Esophagus (tissue), 2 donors: ENCODE data around the gene THSD8. TPM values are rescaled to one million over a fixed set of nuclear protein-coding genes. Genes with fewer than 3 reads are reported as not detected.

ENCODE experiments used
- H3K27ac ChIP-seq, 2 donors: one replicate each; pipeline ENCODE4 v1.5.1; 2013; ENCODE audit warnings: low read depth in 2 of 2, mild to moderate bottlenecking in 2 of 2, inconsistent platforms in 1 of 2, low read length in 1 of 2, moderate library complexity in 1 of 2
- H3K27me3 ChIP-seq, 2 donors: one replicate each; pipeline ENCODE4 v1.6.1; 2013; ENCODE audit warnings: low read length in 2 of 2, control low read depth in 1 of 2, mild to moderate bottlenecking in 1 of 2; ENCODE audit not compliant: insufficient read depth in 2 of 2, control insufficient read depth in 1 of 2
- H3K36me3 ChIP-seq, 2 donors: one replicate each; pipeline ENCODE4 v1.6.1; 2013; ENCODE audit warnings: low read length in 1 of 2; ENCODE audit not compliant: control insufficient read depth in 2 of 2, insufficient read depth in 2 of 2
- H3K4me1 ChIP-seq, 2 donors: one replicate each; pipeline ENCODE4 v1.6.1; 2013; ENCODE audit warnings: low read length in 1 of 2; ENCODE audit not compliant: control insufficient read depth in 2 of 2, insufficient read depth in 2 of 2
- H3K4me3 ChIP-seq, 2 donors: one replicate each; pipeline ENCODE4 v1.5.1; 2013; ENCODE audit warnings: low read length in 2 of 2, mild to moderate bottlenecking in 2 of 2, low read depth in 1 of 2, moderate library complexity in 1 of 2
- H3K9me3 ChIP-seq, 2 donors: one replicate each; pipeline ENCODE4 v1.6.1; 2013; ENCODE audit warnings: mild to moderate bottlenecking in 2 of 2, low read depth in 1 of 2, low read length in 1 of 2, moderate library complexity in 1 of 2; ENCODE audit not compliant: control insufficient read depth in 2 of 2, insufficient read depth in 1 of 2
- WGBS, 2 donors: extraction: QIAGEN DNeasy Blood & Tissue Kit; methylation state at CpG; one replicate each; pipeline ENCODE4 v1.1.7; 2013; 5-methylcytosine and 5-hydroxymethylcytosine counted together
- polyA plus RNA-seq, 2 donors: library from polyadenylated mRNA; stranded (reverse); fragments of 200-250 nt; gene quantifications; one replicate each; pipeline ENCODE4 v1.2.3, GENCODE V29; 2013
- donor health status: healthy with polysubstance abuse.
- donor health status: Bipolar disorder and iron deficiency.

Gene THSD8
- polyA plus RNA-seq = 1 to 10 TPM; 2.8 to 8.4 TPM

GRCh38 chr19:12801466-12802266 is at the start of gene THSD8, which contains the start of gene PRDX2:
Gene THSD8, plus strand, starts transcription at chr19:12802069. Its CDS starts 3 bp downstream, at chr19:12802072.
Gene PRDX2, minus strand, starts transcription at chr19:12801800. Its CDS starts 539 bp downstream, at chr19:12801261.
- Histone ChIP-seq H3K27me3 (no peaks in the 10 kb centered on the region), H3K4me1 (peaks cover 3% of the 10 kb centered on the region in 2 donors), H3K4me3 (peak within 1 kb of the TSS; percentile 84 to 91), H3K9me3 (no peaks in the 10 kb centered on the region), H3K27ac (peak within 1 kb of the TSS; percentile 64 to 80), H3K36me3 (peaks cover 0 to 10% of the 10 kb centered on the region in 2 donors)
- WGBS, 2 donors = 0 to 1% methylated on average over 51 to 78 of the region's 78 CpGs

- Histone ChIP-seq H3K4me1 (peaks cover 0 to 12% of the 10 kb centered on the region in 2 donors), H3K27me3 (no peaks in the 10 kb centered on the region)
- WGBS, 2 donors = 70 to 75% methylated on average over 49 to 50 of the region's 50 CpGs
Measured at GRCh38 chr19:12754465-12755196, 47.2 kb upstream of the THSD8 start.

GRCh38 chr19:12756150-12756883 is 45.6 kb upstream of the THSD8 start:
- H3K9me3 ChIP-seq = no peaks in the 10 kb centered on the region
- peaks cover 0 to 2% of the 10 kb centered on the region in 2 donors for H3K4me1 ChIP-seq
- no peaks in the 10 kb centered on the region for H3K27me3 ChIP-seq
- 86 to 88% methylated on average over 19 of the region's 19 CpGs for WGBS, 2 donors
- H3K36me3 ChIP-seq = no peaks in the 10 kb centered on the region
- H3K4me3 ChIP-seq = no peak overlapping the region
- no peak overlapping the region for H3K27ac ChIP-seq

More at GRCh38 chr19:12754465-12755196, 47.2 kb upstream of the THSD8 start:
- Histone ChIP-seq H3K9me3 (no peaks in the 10 kb centered on the region), H3K36me3 (no peaks in the 10 kb centered on the region), H3K27ac (no peak overlapping the region), H3K4me3 (no peak overlapping the region)

GRCh38 chr19:12757544-12758274 is 44.2 kb upstream of the THSD8 start:
- 6% methylated on average over 49 to 60 of the region's 60 CpGs for WGBS, 2 donors
- H3K9me3 ChIP-seq = no peaks in the 10 kb centered on the region
- peaks cover 0 to 6% of the 10 kb centered on the region in 2 donors for H3K36me3 ChIP-seq
- H3K4me3 ChIP-seq = peak overlapping the region; percentile 32 to 39
- H3K4me1 ChIP-seq = peaks cover 0 to 2% of the 10 kb centered on the region in 2 donors
- no peak overlapping the region for H3K27ac ChIP-seq
- H3K27me3 ChIP-seq = no peaks in the 10 kb centered on the region

GRCh38 chr19:12759686-12760085 is 42.2 kb upstream of the THSD8 start:
- WGBS, 2 donors = 92 to 93% methylated on average over 6 of the region's 6 CpGs

GRCh38 chr19:12763100-12763499 is 38.8 kb upstream of the THSD8 start:
- WGBS, 2 donors = 87 to 92% methylated on average over 11 of the region's 11 CpGs
- H3K4me1 ChIP-seq = no peaks in the 10 kb centered on the region
- H3K9me3 ChIP-seq = no peaks in the 10 kb centered on the region
- H3K27me3 ChIP-seq = no peaks in the 10 kb centered on the region
- no peak overlapping the region for H3K4me3 ChIP-seq
- H3K36me3 ChIP-seq = peaks cover 9 to 27% of the 10 kb centered on the region in 2 donors
- H3K27ac ChIP-seq = no peak overlapping the region

More at GRCh38 chr19:12759686-12760085, 42.2 kb upstream of the THSD8 start:
- Histone ChIP-seq H3K4me1 (no peaks in the 10 kb centered on the region), H3K4me3 (no peak overlapping the region), H3K27ac (no peak overlapping the region), H3K36me3 (peaks cover 9 to 18% of the 10 kb centered on the region in 2 donors), H3K27me3 (no peaks in the 10 kb centered on the region), H3K9me3 (no peaks in the 10 kb centered on the region)

- Histone ChIP-seq H3K4me1 (no peaks in the 10 kb centered on the region), H3K4me3 (no peak overlapping the region), H3K27ac (no peak overlapping the region), H3K9me3 (no peaks in the 10 kb centered on the region), H3K36me3 (peaks cover 9 to 32% of the 10 kb centered on the region in 2 donors), H3K27me3 (no peaks in the 10 kb centered on the region)
- WGBS, 2 donors = 96 to 99% methylated on average over 16 of the region's 16 CpGs
Measured at GRCh38 chr19:12764698-12765097, 37.2 kb upstream of the THSD8 start.

- no peaks in the 10 kb centered on the region for H3K27me3 ChIP-seq
- no peak overlapping the region for H3K27ac ChIP-seq
- no peaks in the 10 kb centered on the region for H3K9me3 ChIP-seq
- H3K4me3 ChIP-seq = peak overlapping the region in 1 of 2 donors; percentile 28
- H3K36me3 ChIP-seq = peaks cover 14 to 45% of the 10 kb centered on the region in 2 donors
- 39 to 69% methylated on average over 30 of the region's 30 CpGs for WGBS, 2 donors
- no peaks in the 10 kb centered on the region for H3K4me1 ChIP-seq
Measured at GRCh38 chr19:12766051-12766521, 35.8 kb upstream of the THSD8 start.
